ENCODE data around the gene RHOBTB3. TPM values are rescaled to one million over a fixed set of nuclear protein-coding genes. Genes with fewer than 3 reads are reported as not detected.

Gene RHOBTB3
- total RNA-seq, 1 experiment from 2014 or later, result 6.8 TPM

GRCh38 chr5:95825495-95825894 is 94.4 kb downstream of the RHOBTB3 start:
- H2BK20ac ChIP-seq (ENCODE audit: low read depth, low read length, poor library complexity, severe bottlenecking), result no peak overlapping the region
- H4K91ac ChIP-seq (ENCODE audit: insufficient read length, low read depth, low read length), result no peak overlapping the region
- peaks cover 9% of the 10 kb centered on the region for H3K23me2 ChIP-seq (ENCODE audit: insufficient read length, low read depth, low read length, poor library complexity, severe bottlenecking)
- H3K14ac ChIP-seq (ENCODE audit: insufficient read depth, low read length), result no peak overlapping the region
- no peak overlapping the region for H3K27ac ChIP-seq (ENCODE audit: insufficient read length, low read depth, low read length)
- H3K79me1 ChIP-seq (ENCODE audit: insufficient read depth, low read depth, low read length, poor library complexity, severe bottlenecking), result no peaks in the 10 kb centered on the region
- no peak overlapping the region for H3K9ac ChIP-seq (ENCODE audit: extremely low read depth, insufficient read length, low read length)
- H3K23ac ChIP-seq (ENCODE audit: insufficient read length, low read depth, low read length), result no peak overlapping the region
- peaks cover 9% of the 10 kb centered on the region for H3K27me3 Mint-ChIP-seq (ENCODE audit: low read depth)
- H3K4me1 Mint-ChIP-seq, result peaks cover 28 to 29% of the 10 kb centered on the region in 2 experiments
- no peak for TF ChIP-seq CTCF (conservative IDR thresholded peaks at IDR 0.05)
- no peak overlapping the region for H4K5ac ChIP-seq (ENCODE audit: insufficient read length, low read depth, low read length)
- H3K27ac Mint-ChIP-seq, result no peak overlapping the region
- H3K4me3 Mint-ChIP-seq, result no peak overlapping the region
- no peaks in the 10 kb centered on the region for H3K36me3 Mint-ChIP-seq (ENCODE audit: insufficient read depth in 1 of 3, low read depth in 3 of 3)
- WGBS (ENCODE audit: extremely low coverage, insufficient read length, low lambda C conversion rate), result no CpG with 5 or more reads among the region's 3 CpGs
- no peak overlapping the region for H3T11ph ChIP-seq (ENCODE audit: low read length)
- no peaks in the 10 kb centered on the region for H3K27me3 ChIP-seq (ENCODE audit: insufficient read depth, low read length)
- H2BK12ac ChIP-seq (ENCODE audit: insufficient read length, low read depth, low read length), result no peak overlapping the region
- H2BK5ac ChIP-seq (ENCODE audit: insufficient read length, low read length), result no peak overlapping the region
- H3K79me2 ChIP-seq (ENCODE audit: insufficient read depth, low read length), result no peaks in the 10 kb centered on the region
- H3K9me3 Mint-ChIP-seq, result no peaks in the 10 kb centered on the region
- H2BK120ac ChIP-seq (ENCODE audit: low read depth, low read length, poor library complexity, severe bottlenecking), result no peak overlapping the region
- no peak for DNase-seq
- no peak overlapping the region for H3K4ac ChIP-seq (ENCODE audit: low read depth, low read length)
- no peak overlapping the region for H4K8ac ChIP-seq (replicated peaks; ENCODE audit: insufficient read length, low read depth, low read length)
- no peak overlapping the region for H3K4me2 ChIP-seq (ENCODE audit: insufficient read depth, insufficient read length, low read length)
- H3K9me3 ChIP-seq (ENCODE audit: control insufficient read depth, low read depth, low read length), result no peaks in the 10 kb centered on the region
- peaks cover 6% of the 10 kb centered on the region; the same call in 1 of the 2 replicates for H3K4me1 ChIP-seq (ENCODE audit: insufficient read depth, low read length)
- H4K20me1 ChIP-seq (ENCODE audit: control insufficient read depth, insufficient read depth, insufficient read length), result no peaks in the 10 kb centered on the region
- H2AFZ ChIP-seq (ENCODE audit: low read length), result no peak overlapping the region
- H3K18ac ChIP-seq (ENCODE audit: insufficient read length, low read depth, low read length), result no peak overlapping the region
- no peak overlapping the region for H3K56ac ChIP-seq (ENCODE audit: insufficient read length, low read depth, low read length)
- H2BK15ac ChIP-seq (ENCODE audit: low read depth, low read length), result no peak overlapping the region
- H2AK5ac ChIP-seq (ENCODE audit: insufficient read length, low read length), result no peak overlapping the region
